Keratinocyte (primary cell): ENCODE measurements around the gene SLC9A3. TPM values are rescaled to one million over a fixed set of nuclear protein-coding genes. Genes with fewer than 3 reads are reported as not detected.

Source experiments
- DNase-seq: peaks from one replicate; pipeline ENCODE4 v3.0.0-alpha.2; 2011; ENCODE audit warnings: low read depth, missing footprints, low spot score
- FAIRE-seq: peaks from 2 replicates; lab custom pipeline; 2011; peaks lifted over from hg19 to GRCh38; lab: Jason Lieb, UNC
- H2AFZ ChIP-seq: 2 replicates; pipeline ENCODE4 v1.6.0; 2012; ENCODE audit warnings: low read length, control low read depth, inconsistent platforms; ENCODE audit not compliant: control insufficient read depth
- H3K27ac ChIP-seq: 2 replicates; pipeline ENCODE4 v1.5.1; 2011; ENCODE audit warnings: low read length; ENCODE audit not compliant: control insufficient read depth, insufficient read depth
- H3K27me3 ChIP-seq: 3 replicates; pipeline ENCODE4 v1.6.0; 2011; ENCODE audit warnings: low read length; ENCODE audit not compliant: control insufficient read depth, insufficient read depth; ENCODE audit errors: extremely low read depth
- H3K36me3 ChIP-seq, 2 experiments: 2 replicates in 1 of 2; 3 replicates in 1 of 2; pipeline ENCODE4 v1.5.1; 2011; ENCODE audit warnings: low read length in 2 of 2, mild to moderate bottlenecking in 1 of 2; ENCODE audit not compliant: control insufficient read depth in 2 of 2, insufficient read depth in 2 of 2; ENCODE audit errors: extremely low read depth in 1 of 2
- H3K4me1 ChIP-seq: 3 replicates; pipeline ENCODE4 v1.5.1; 2011; ENCODE audit warnings: low read length; ENCODE audit not compliant: control insufficient read depth, insufficient read depth; ENCODE audit errors: extremely low read depth
- H3K4me2 ChIP-seq: 3 replicates; pipeline ENCODE4 v1.6.0; 2011; ENCODE audit warnings: low read depth, low read length; ENCODE audit not compliant: control insufficient read depth, insufficient read depth; ENCODE audit errors: extremely low read depth
- H3K4me3 ChIP-seq, 3 experiments: fragments of 200-600 bp in 1 of 3; sonication (generic) in 1 of 3; 2 replicates in 2 of 3; 3 replicates in 1 of 3; pipeline ENCODE4 v1.5.1; 2011 to 2016; ENCODE audit warnings: low read length in 3 of 3, mild to moderate bottlenecking in 3 of 3, control low read depth in 2 of 3, inconsistent platforms in 1 of 3, low read depth in 1 of 3, mixed read lengths in 1 of 3, mixed run types in 1 of 3, moderate library complexity in 1 of 3; ENCODE audit not compliant: control insufficient read depth in 2 of 3, insufficient read depth in 2 of 3; ENCODE audit errors: extremely low read depth in 1 of 3
- H3K79me2 ChIP-seq: 2 replicates; pipeline ENCODE4 v1.6.0; 2012; ENCODE audit warnings: low read length; ENCODE audit not compliant: control insufficient read depth, insufficient read depth
- H3K9ac ChIP-seq: 3 replicates; pipeline ENCODE4 v1.6.0; 2011; ENCODE audit warnings: low read length; ENCODE audit not compliant: control insufficient read depth, insufficient read depth; ENCODE audit errors: extremely low read depth
- H3K9me1 ChIP-seq: 3 replicates; pipeline ENCODE4 v1.6.0; 2011; ENCODE audit warnings: low read length; ENCODE audit not compliant: control insufficient read depth, insufficient read depth; ENCODE audit errors: extremely low read depth
- H3K9me3 ChIP-seq: 2 replicates; pipeline ENCODE4 v1.5.1; 2012; ENCODE audit warnings: low read depth, low read length; ENCODE audit not compliant: control insufficient read depth
- H4K20me1 ChIP-seq: 3 replicates; pipeline ENCODE4 v1.6.0; 2011; ENCODE audit warnings: low read length; ENCODE audit not compliant: control insufficient read depth, insufficient read depth; ENCODE audit errors: extremely low read depth
- EZH2 ChIP-seq: IDR thresholded peaks from one replicate; pipeline ENCODE4 v1.6.1; 2012; ENCODE audit warnings: inconsistent platforms, mild to moderate bottlenecking, low read length, moderate library complexity
- dilution Hi-C: fragments of 300-500 bp; cut with MboI; formaldehyde crosslinking; loops from one replicate; pipeline ENCODE4 v1.7.0; 2020; ENCODE audit warnings: low sequenced_read_pairs; ENCODE audit not compliant: extremely low pct_ligation_motif_present
- polyA plus RNA-seq, 5 experiments: library from polyadenylated mRNA; depleted of rRNA in 3 of 5; stranded (reverse) in 3 of 5; stranded (forward) in 1 of 5; unstranded in 1 of 5; fragments of >200 nt; gene quantifications; 1 replicate in 1 of 5; 2 replicates in 3 of 5; 3 replicates in 1 of 5; pipeline versions ENCODE4 v1.2.1 to v1.2.3, GENCODE V29; 2011 to 2012; ENCODE audit warnings: missing spikeins in 2 of 5, low read depth in 1 of 5, low replicate concordance in 1 of 5
- TF ChIP-seq, protein P1 (sequence below), 3 experiments: IDR thresholded peaks in 1 of 3; conservative IDR thresholded peaks in 1 of 3; optimal IDR thresholded peaks in 1 of 3; 2 replicates in 2 of 3; 3 replicates in 1 of 3; pipeline versions ENCODE3 to v1.5.1; 2011; ENCODE audit warnings: low read length in 3 of 3, mild to moderate bottlenecking in 3 of 3, moderate library complexity in 2 of 3, control low read depth in 1 of 3, inconsistent platforms in 1 of 3; ENCODE audit not compliant: insufficient read depth in 2 of 3; ENCODE audit errors: extremely low read depth in 1 of 3

SLC9A3 gene
- polyA plus RNA-seq, 1 donor (not counting 4 experiments of a cell fraction or from before 2014, with no cell fraction given): 0.55 TPM

DNA sequence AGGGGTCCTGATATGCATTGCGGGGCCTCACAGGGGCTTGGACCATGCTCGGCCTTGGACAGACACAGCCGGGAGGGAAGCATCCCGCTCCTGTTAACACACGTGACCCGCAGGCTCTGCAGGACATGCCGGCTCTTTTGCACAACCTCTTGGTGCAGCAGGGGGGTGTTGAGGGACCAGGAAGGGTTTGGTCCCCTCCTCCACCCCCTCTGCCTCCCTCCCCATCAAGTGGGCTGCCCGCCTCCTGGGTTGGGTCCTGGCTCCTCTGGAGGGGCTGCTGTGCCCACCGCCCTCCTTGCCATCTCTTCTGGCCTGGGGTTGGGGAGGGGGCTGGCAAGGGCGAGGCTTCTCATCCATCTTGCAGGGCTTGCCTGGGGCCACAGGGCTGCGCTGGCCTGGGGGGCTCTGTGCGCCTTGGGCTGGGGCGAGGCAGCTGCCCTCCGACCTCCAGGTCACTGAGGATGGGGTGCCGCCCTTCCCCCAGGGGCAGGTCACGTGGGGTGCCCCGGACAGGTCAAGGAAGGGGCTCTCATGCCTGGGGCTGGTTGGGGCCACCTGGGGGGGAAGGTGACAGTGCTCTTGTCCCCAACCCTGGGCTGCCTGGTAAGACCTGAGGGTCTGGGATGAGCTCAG is 16.8 kb upstream of the SLC9A3 start:
- Histone ChIP-seq H3K4me3 (no peak overlapping the region), H3K27ac (no peak overlapping the region), H3K9me3 (no peaks in the 10 kb centered on the region), H3K36me3 (no peaks in the 10 kb centered on the region), H3K27me3 (peaks cover 36% of the 10 kb centered on the region), H3K79me2 (no peaks in the 10 kb centered on the region), H3K4me1 (no peaks in the 10 kb centered on the region), H3K9ac (no peak overlapping the region), H2AFZ (no peak overlapping the region), H4K20me1 (no peaks in the 10 kb centered on the region), H3K4me2 (no peak overlapping the region), H3K9me1 (no peaks in the 10 kb centered on the region)
- FAIRE-seq (no peak), DNase-seq (no peak)
- TF ChIP-seq EZH2: no peak
- TF ChIP-seq, protein P1, sequence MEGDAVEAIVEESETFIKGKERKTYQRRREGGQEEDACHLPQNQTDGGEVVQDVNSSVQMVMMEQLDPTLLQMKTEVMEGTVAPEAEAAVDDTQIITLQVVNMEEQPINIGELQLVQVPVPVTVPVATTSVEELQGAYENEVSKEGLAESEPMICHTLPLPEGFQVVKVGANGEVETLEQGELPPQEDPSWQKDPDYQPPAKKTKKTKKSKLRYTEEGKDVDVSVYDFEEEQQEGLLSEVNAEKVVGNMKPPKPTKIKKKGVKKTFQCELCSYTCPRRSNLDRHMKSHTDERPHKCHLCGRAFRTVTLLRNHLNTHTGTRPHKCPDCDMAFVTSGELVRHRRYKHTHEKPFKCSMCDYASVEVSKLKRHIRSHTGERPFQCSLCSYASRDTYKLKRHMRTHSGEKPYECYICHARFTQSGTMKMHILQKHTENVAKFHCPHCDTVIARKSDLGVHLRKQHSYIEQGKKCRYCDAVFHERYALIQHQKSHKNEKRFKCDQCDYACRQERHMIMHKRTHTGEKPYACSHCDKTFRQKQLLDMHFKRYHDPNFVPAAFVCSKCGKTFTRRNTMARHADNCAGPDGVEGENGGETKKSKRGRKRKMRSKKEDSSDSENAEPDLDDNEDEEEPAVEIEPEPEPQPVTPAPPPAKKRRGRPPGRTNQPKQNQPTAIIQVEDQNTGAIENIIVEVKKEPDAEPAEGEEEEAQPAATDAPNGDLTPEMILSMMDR (optimal IDR thresholded peaks at IDR 0.05 in 1 of 3, IDR thresholded peaks at IDR 0.05 in 1 of 3, conservative IDR thresholded peaks at IDR 0.05 in 1 of 3; ENCODE audit: extremely low read depth in 1 of 3, insufficient read depth in 2 of 3, low read length in 3 of 3): no peak
- dilution Hi-C loops: no loop called here

DNA sequence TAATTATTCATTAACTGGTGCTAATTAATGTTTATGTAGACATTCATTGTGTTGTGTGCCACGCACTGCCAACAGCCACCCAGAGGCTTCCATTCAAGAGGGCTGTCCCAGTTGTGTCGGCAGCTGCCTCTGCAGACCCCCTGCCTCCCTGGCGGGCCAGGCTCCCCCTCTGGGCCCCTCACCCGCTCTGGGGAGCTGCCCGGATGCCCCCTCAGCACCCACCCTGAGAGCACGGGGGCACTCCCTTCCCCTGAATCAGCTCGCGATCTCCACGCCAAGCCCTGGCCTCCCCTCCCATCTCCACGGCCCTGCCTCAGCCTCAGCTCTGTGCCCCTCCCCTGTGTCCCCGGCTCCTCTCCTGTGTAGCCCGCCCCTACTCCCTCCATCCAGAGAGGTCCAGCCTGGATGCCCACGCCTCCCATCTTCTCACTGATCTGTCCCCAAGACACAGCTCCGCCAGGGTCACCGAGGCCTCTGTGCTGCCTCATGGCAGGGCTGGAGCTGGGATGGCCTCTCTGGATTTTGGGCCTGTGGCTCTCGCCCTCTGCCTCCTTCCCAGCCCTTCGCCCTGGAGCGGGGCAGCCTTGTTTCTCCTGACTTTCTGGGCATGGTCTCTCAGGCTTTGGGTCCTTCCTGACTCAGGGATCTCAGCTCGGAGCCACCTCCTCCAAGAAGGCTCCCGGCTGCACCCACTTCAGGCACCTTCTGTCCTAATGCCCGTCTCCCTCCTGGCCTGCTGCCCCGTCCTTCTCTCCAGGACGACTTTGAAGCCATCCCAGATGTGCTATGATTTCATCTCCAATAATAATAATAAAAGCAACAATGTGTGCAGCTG is 16.0 kb upstream of the SLC9A3 start:
- H3K36me3 ChIP-seq: no peaks in the 10 kb centered on the region
- dilution Hi-C loops: no loop called here
- H4K20me1 ChIP-seq: no peaks in the 10 kb centered on the region
- DNase-seq: no peak
- peaks cover 36% of the 10 kb centered on the region for H3K27me3 ChIP-seq
- H3K79me2 ChIP-seq: no peaks in the 10 kb centered on the region
- H3K4me2 ChIP-seq: no peak overlapping the region
- no peak for FAIRE-seq
- H2AFZ ChIP-seq: no peak overlapping the region
- H3K9ac ChIP-seq: no peak overlapping the region
- no peak overlapping the region for H3K27ac ChIP-seq
- H3K9me3 ChIP-seq: no peaks in the 10 kb centered on the region
- no peaks in the 10 kb centered on the region for H3K9me1 ChIP-seq
- no peak overlapping the region for H3K4me3 ChIP-seq
- TF ChIP-seq, protein P1 (optimal IDR thresholded peaks at IDR 0.05 in 1 of 3, IDR thresholded peaks at IDR 0.05 in 1 of 3, conservative IDR thresholded peaks at IDR 0.05 in 1 of 3; ENCODE audit: extremely low read depth in 1 of 3, insufficient read depth in 2 of 3, low read length in 3 of 3): no peak
- no peak for TF ChIP-seq EZH2
- H3K4me1 ChIP-seq: no peaks in the 10 kb centered on the region
